ENCODE results near the gene JUP.
"Not testable (repeated sequence)": the region's sequence is repeated elsewhere in the genome, so short reads cannot be mapped to it uniquely, and the experiment has no call there.

JUP gene

DNA sequence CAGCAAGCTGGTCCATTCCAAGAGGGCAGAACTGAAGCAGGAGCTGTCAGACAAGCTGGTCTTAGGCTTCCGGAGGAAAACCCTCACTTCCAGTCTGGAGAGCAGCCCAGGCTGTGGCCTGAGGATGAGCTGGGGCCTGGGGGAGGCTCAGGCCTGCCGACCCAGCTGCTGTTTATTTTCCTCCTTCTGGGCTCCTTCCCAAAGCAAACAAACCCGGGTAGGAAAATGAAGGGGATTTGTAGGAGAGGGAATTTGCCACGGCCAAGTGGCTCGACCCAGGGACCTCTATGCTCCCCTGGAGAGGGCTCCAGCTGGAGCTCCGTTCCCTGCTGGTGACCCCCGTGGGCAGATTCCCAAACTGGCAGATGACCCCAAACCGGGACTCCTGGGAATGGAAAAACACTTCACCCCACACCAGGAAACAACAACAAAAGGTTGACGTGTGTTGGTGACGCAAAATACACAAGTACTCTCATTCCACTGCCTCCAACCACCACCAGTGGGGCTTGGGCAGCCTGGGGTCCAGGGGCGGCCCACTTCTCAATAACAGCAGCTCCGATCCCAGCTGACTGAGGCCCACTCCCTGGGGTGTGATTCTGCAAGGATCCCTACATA is 8.8 kb downstream of the JUP start:
- no peak for DNase-seq

DNA sequence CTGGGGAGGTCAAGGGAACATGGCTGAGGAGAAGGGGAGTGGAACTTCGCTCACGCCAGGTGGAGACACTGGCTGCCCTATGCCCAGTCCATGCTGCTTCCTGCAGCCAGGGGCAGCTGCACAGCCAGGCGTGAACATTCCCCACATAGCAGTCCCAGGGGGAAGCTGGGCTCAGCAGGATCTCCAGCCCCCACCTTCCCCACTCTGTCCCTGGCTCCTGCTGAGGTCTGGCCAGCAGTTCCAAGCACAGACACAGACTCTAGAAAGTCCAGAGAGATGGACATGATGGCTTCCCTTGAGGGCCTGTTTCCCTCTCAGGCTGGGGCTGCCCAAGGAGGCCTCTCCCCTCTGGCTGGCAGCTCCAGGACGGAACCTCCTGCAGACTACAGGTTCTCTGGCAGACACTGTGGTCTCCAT is 9.3 kb downstream of the JUP start:
- DNase-seq, result no peak

DNA sequence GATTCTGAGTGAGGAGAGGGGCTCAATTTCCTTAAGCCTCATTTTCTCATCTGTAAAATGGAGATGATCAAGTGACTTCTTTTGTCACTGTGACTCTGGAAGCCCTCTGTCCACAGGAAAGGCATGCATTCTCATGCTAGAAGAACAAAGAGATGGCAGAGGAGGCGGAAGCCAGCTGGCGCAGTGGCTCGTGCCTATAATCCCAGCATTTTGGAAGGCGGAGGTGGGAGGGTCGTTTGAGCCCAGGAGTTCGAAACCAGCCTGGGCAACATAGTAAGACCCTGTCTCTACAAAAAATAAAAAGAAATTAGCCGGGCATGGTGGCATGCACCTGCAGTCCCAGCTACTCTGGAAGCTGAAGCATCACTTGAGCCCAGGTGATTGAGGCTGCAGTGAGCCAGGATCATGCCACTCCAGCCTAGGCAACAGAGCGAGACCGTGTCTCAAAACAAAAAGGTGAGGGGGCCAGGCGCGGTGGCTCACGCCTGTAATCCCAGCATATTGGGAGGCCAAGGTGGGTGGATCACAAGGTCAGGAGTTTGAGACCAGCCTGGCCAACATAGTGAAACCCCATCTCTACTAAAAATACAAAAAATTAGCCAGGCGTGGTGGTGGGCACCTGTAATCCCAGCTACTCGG is 10.1 kb downstream of the JUP start:
- not testable (repeated sequence) for DNase-seq

DNA sequence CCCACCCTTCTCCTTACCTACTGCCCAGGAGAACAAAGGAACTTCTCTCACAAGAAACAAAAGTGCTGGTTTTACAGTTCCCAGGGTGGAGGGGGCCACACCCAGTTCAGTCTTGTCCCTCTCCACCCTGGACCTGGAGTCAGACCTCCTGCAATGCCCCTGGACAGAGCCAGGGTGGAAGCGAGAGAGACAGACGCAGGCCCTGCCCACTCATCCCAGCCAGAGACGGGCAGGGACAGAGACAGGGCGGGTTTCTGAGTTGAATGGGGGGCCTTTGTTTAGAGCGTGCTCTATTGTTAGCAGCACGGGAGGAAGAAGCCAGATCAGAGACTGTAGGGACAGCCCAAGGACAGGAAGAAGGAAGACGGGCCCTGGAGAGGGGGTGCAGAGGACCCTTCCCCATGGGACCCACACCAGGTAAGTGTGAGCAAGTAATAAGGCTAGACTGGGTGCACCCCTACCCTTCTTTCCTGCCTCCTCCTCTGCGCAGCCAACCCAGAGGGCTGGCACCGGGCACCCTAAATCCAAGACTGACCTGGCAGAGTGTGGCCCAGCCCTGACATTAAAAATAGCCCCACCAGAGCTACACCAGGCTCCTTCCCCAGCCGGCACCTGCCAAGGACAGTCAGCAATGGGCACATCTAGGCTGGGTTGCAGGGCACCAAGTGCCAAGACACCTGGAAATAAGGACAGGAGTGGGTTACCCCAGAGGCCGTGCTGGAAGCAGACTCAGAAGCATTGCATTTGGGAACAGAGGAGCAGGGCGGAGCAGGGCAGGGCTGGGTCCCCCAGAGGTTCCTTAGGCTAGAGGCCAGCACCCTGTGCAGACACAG is 10.9 kb downstream of the JUP start:
- DNase-seq, result no peak

DNA sequence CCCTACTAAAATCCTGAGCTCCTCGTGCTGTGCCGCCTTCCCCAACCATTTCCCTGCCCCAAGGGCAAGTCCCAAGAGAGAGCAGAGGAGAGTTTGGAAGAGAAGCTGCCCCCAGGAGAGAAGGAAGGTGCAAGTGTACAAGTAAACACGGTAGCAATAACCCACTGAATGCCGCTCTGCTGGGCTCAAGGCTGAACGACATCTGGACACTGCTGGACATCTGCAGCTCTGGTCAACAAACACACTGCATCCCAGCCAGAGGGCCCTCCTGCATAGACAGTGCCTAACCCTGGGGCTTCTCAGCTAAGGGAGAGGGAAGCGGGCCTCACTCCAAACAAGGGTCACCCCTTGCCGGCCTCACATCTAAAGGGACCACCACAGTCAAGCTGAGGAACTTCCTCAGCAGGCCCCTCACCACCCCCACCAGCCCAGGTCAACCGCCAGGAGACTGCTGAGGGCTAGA is 12.7 kb downstream of the JUP start:
- DNase-seq, result no peak

DNA sequence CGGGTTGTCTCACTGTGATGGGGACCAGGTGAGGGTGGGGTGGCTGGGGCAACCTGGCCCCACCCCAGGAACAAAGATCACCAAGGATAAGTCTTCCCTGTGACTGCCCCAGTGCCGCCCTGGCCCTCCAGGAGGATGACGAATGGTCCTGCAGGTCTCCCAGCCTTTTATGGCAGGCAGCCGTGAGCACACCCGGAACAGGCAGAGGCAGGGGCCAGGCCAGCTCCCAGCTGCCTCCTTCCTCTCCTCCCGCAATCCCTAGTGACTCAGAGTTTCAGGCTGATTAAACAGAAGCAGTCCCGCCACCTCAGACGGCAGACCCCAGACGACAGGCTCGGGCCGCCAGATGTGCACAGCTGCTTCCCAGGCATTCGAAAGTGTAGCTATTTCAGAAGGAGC is 13.3 kb downstream of the JUP start:
- no peak for DNase-seq

DNA sequence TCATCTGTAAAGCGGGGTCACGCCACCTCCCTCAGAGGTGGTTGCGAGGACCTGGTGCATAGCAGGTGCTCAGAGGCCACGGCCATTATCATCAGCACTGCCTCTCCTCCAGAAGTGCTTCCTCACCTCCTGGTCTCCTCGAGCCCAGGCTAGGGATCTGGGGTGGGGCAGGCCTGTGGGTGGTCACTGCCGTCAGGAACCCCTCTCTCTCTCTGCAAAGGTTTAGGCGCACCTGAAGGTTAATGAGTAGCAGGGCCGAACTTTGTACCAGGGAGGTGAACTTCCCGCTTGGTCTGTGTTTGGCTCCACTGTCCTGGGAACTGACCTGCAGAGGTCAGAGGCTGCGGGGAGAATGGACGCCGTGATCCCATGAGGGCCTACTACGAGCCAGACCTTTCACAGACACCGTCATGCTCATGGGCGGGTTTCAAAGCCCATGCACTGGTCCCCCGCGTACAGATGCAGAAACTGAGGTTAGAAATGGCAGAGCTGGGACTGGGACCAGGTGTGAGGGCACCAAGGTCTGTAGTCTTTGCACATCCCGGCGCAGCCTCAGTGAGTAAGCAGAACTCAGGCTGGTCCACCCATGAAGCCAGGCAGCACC is 13.8 kb downstream of the JUP start:
- no peak for DNase-seq

DNA sequence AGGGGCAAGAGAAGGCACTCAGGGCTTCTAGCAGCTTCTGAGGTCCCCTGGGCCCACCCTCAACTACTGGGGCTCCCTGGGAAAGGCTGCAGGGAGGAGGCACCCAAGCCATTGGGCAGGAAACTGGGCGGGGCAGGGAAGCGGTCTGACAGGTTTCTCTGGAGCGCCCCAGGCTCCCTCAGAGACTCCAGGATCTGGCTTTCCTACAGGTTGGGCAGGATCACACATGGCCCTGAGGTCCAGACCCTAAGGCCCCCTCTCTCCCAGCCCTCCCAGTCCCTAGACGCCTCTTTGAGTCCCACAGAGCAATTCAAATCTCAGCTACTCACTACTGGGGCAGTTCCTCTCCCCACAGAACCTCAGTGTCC is 14.3 kb downstream of the JUP start:
- DNase-seq, result no peak

DNA sequence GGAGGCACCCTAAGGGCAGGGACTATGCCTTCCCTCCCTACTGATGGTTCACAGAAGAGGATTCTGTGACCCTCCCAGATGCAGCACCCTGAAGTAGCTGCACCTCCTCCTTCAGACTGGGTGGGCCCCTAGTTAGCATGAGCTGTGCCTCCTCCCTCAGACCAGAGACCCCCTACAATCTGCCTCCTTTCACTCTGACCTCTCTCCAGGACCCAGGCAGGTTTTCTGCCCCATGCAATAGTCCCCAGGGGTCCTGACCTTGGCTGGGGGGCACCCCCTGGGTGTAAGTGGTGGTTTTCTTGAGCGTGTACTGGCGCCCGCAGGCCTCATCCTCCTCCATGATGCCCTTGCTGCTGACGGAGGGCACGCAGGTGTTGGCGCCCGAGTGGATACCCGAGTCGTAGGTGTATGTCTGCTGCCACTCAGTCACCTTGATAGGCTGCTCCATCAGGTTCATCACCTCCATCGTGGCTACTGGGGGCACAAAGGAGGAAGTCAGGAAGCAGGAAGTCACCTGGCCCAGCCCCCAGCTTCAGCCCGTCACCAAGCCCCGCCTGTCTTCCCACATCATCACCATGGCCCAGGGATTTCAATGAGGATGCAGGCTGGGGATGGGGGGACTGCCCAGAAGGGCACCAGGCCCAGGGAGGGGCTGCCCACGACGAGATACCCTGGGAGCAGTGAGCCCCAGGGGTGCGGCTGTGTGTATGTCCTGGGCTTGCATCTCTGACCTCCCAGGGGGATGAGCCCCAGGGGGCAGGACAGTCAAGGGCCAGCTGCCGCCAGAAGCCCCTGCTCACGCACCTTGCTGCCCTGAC is 14.9 kb downstream of the JUP start:
- no peak for DNase-seq

DNA sequence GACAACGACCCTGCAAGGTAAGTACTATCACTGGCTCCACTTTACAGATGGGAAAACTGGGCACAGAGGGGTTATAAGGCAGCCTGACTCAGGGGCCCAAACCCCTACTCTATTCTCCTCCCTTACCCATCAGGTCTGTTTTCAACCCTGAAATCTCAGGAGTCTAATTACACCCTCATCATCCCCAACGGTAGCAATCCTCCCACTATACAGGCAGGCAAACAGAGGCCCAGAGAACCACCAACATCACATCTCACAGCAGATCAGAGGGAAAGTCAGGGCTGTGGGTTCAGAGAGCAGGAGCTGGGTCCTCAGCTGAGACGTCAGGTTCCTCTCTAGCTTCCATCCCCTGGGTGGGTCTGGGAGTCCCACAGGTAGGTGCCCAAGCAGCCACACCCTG is 16.5 kb downstream of the JUP start:
- no peak for DNase-seq

DNA sequence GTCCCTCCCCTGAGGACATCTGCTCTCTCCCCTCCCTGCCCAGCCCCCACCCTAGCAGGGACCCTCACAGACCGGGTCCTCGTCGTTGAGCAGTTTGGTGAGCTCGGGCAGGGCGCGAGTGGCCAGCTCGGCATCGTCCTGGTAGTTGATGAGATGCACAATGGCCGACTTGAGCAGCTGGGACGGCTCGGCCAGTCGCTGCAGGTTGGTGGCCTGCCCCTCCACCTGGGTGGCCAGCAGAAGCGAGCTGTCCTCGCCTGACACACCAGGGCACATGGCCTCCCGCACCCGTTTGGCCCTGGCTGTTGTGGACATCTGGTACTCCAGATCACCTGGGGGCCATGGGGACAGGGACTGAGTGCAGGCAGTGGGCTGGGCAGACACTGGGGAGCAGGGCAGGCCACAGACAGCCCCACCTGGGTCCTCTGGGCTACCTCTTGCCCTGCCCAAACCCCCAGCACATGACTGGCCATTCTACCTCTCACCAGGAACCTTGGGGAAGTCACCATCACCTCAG is 17.1 kb downstream of the JUP start:
- no peak for DNase-seq

DNA sequence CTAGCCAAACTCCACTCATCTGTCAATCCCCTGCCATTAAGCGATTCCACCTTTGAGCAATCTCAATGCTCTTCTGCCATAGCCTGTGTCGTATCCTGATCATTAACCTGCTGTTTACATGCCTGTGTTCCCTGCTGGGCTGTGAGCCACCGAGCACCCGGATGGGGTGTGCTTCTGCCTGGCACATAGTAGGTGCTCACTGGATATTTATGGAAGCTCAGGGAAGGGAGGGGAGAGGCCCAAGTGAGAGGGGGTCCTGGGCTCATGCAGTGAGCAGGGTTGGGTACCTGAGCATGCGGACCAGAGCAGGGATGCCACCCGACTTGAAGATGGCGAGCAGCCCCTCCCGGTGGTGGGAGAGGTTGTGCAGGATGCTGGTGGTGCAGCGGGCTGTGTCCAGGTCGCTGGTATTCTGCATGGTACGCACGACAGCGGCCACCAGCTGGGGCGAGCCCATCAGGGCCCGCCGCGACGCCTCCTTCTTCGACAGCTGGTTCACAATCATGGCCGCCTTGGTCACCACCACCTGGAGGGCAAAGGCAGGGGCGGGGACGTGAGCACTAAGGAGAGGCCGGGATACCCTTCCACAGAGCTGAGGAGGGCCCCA is 17.7 kb downstream of the JUP start:
- DNase-seq, result no peak

DNA sequence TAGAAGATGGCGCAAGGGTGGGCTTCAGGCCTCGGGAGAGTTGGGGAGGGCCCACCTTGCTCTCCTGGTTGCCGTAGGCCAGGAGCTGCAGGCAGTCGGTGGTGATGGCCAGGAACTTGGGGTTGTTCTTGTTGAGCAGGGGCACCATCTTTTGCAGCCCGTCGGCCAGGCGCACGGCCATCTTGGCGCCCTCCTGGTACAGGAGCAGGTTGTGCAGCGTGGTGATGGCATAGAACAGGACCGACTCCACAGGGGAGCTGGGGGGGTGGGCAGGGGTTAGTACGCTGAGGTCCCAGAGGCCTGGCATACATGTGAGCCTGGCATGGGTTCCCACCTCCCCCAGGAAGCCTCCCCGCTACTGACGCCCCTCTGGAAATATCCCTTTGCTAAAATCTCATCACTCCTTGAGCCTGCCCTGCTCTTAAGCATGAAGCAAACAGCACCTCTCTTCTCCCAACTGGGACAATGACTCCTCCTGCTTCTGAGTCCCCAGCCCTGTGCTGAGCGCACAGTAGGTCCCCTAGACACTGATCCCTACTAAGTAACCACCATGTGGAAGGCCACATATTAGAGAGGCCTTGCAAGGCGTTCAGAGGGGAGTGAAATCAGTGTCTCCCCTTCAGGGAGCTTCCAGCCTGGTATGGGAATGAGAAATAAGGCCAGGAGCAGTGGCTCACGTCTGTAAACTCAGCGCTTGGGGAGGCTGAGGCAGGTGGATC is 19.0 kb downstream of the JUP start:
- DNase-seq, result no peak

DNA sequence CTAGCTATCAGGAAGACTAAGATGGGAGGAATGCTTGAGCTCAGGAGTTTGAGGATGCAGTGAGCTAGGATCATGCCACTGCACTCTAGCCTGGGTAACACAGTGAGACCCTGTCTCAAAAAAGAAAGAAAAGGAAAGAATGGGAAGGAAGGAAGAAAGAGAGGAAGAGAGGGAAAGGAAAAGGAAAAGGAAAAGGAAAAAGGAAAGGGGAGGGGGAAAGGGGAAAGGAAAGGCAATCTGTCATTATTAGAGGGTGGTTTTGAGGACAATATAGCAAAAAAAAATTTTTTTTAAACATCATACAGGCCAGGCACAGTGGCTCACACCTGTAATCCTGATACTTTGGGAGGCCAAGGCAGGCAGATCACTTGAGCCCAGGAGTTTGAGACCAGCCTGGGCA is 20.4 kb downstream of the JUP start:
- DNase-seq, result no peak

DNA sequence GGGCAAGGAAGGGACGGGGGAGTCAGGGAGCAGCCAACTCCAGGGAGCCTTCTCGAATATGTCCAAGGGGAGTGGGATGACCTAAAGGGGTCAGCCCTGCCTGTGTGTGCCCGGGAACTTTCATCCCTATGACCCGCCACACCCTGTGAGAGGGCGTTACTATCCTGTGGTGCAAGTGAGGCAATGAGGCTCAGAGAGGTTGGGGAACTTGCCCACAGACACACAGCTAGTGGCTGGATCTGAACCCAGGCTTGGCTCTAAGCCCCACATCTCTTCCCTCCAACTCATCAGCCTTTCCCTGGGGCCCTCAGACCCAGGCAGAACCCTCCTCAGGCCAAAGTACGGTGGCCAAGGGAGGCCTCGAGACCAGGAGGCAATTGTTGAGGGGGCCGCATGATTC is 23.2 kb downstream of the JUP start:
- no peak for DNase-seq

DNA sequence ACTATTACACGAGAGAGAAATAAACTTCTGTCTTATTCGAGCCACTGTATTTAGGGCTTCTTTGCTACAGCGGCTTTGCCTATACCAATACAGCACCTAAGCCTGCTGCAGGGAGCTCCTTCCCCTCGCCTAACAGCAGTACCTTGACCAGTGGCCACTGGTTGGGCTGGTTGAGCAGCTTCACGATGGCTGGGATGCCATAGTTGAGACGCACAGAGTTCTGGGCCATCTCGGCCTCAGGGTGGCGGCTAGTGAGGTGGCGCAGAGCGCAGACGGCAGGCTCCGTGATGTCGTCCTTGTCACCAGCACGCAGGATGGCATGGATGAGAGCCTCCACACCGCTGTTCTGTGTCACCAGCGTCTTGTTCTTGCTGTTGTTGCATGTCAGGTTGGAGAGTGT is 23.7 kb downstream of the JUP start:
- no peak for DNase-seq

DNA sequence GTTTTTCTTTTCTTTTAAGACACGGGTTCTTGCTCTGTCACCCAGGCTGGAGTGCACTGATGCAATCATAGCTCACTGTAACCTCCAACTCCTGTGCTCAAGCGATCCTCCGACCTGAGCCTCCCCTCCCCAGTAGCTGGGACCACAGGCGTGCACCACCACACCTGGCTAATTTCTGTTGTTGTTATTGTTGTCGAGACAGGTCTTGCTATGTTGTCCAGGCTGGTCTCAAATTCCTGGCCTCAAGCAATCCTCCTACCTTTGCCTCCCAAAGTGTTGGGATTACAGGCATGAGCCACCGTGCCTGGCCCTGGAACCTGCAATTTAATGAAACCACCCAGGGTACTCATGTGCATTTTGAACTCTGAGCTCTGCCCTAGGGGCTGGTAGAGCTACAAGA is 24.1 kb downstream of the JUP start:
- no peak for DNase-seq

DNA sequence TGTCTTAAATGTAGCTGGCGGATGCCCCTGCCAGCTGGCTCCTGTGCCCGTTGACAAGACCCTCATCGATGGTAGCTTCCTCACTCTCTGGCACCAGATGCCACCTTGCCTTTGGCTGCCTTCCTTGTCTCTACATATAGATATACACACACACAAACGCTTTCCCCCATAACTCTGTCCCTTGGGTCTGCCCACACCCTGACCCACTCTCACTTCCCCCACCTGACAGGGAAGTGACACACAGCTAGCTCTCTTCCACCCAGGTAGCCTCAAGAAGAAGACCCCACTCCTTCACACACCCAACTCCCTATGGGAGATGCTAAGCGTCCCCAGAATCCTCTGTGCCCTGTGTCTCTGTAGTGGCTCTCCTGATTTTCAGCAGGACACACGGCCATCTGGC is 25.6 kb downstream of the JUP start:
- no peak for DNase-seq

DNA sequence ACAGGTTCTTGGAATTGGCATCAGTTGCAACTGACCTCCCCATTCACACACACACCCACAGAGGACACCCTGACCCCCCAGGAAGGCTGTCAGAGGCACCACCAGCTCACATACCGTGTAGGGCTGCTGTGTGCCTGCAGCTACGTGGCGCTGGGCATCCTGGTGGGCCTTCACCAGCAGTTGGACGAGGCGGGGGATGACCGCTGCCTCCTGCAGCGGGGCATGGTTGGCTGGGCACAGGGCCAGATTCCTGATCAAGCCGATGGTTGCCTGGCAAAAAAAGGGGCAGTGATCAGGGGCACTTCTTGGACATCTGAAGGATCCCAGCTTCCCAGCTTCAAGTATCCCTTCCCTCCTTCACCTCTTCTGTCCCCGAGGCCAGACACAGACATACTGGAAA is 27.9 kb downstream of the JUP start:
- no peak for DNase-seq

DNA sequence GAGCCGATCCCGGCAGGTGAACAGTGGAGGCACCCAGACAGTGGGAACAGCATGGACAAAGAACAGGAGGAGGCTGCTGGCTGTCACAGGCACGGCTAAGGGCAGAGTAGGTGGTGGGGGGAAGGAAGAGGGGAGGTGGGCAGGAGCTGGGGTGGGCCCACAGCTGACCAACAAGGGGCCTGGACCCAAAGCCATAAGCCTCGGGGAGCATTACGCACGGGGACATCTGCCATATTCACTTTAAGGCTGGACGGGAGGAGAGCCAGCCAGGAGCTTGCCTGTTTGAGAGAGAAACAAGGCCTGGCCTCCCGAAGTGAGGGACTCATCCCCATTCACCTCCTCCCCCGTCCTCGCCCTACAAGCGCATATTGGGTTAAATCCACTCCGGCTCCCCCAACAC is 32.4 kb downstream of the JUP start:
- no peak for DNase-seq

DNA sequence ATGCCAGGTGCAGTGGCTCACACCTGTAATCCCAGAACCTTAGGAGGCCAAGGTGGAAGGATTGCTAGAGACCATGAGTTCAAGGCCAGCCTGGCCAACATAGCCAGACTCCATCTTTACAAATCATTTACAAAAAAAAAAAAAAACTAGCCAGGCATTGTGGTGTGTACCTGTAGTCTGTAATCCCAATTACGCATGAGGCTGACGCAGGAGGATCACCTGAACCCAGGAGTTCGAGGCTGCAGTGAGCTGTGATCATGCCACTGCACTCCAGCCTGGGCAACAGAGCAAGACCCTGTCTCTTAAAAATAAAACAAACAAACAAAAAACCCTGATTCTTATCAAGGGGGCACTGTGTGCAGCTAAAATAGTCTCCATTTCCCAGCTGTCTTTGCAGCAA is 35.2 kb downstream of the JUP start:
- DNase-seq, result no peak

DNA sequence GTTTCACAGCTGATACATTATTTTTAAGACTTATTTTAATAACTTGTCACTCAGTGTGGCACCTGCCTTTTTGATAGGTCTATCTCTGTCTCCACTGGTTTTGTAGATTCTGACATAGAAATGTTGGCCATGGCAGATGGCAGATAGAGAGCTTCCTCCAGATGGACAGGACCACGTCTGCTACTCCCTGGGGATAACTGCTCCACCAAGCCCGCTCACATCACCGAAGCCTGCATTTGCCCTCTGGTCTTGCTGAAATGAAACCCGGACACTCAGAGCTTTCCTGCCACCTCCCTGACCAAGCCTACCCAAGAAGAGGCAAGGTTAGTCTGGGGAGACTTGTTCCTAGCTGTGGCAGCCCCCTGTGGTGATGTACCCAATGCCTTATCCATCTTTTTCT is 35.6 kb downstream of the JUP start:
- no peak for DNase-seq
